DMS53 treated with DMSO at 0.1 percent for 48 hours (cell line): ENCODE results near the gene NCK1.
"Not testable (repeated sequence)": the region's sequence is repeated elsewhere in the genome, so short reads cannot be mapped to it uniquely, and the experiment has no call there.

Experiments
- DNase-seq: peaks from one replicate; lab custom pipeline; 2025; ENCODE audit not compliant: unreplicated experiment; lab: John Stamatoyannopoulos, UW

The NCK1 gene

DNA sequence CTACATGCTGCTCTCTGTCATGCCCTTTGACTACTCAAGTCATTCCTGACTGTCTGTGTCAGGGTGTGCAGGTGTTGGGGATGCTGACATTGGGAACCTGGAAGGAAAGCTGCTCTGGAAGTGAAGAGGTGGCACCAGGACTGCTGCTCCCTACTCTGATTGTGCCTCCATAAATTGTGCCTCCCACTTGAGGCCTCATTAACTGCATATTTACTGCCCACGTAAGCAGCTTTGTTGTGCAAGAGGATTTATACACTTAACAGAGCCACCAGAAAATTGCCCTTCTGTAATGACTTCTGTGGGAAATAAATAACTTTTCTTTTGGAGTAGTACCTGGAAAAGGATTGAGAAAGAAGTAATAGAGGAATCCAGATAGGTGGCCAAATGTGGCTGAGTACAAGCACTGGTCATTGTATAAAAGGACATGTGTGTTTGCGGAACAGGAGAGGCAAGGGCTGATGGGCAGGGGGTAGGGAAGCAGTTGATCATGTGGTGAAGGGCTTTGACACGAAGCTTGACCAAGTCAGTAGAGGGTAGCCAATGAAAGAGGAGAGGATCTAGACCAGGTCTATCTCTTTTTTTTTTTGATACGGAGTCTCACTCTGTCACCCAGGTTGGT is 120.6 kb downstream of the NCK1 start:
- DNase-seq: no peak

DNA sequence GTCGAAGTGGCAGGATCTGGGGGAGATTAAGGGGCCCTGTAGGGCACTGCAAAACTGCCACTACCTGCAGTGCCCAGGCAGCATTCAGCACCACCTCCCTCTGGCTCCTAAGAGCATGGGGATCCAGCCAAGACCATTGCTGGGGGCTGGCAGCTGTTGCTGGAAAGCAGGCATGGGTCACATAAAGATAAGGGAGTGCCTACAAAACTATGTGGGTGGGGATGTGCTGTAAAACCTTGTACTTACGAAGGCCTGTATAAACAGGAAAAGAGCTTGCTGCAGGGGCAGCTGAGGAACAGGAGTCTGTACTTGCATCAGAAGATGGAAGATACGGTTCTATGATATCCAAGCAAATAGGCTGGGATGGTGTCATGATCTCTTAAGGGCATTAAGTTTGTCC is 122.8 kb downstream of the NCK1 start:
- no peak for DNase-seq

DNA sequence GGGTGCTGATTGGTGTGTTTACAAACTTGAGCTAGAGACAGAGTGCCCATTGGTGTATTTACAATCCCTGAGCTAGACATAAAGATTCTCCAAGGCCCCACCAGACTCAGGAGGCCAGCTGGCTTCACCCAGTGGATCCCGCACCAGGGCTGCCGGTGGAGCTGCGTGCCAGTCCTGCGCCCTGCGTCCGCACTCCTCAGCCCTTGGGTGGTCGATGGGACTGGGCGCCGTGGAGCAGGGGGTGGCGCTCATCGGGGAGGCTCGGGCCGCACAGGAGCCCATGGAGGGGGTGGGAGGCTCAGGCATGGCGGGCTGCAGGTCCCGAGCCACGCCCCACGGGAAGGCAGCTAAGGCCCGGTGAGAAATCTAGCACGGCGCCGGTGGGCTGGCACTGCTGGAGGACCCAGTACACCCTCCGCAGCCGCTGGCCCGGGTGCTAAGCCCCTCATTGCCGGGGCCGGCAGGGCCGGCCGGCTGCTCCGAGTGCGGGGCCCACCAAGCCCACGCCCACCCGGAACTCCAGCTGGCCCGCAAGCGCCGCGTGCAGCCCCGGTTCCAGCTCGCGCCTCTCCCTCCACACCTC is 125.5 kb downstream of the NCK1 start:
- DNase-seq: not testable (repeated sequence)

DNA sequence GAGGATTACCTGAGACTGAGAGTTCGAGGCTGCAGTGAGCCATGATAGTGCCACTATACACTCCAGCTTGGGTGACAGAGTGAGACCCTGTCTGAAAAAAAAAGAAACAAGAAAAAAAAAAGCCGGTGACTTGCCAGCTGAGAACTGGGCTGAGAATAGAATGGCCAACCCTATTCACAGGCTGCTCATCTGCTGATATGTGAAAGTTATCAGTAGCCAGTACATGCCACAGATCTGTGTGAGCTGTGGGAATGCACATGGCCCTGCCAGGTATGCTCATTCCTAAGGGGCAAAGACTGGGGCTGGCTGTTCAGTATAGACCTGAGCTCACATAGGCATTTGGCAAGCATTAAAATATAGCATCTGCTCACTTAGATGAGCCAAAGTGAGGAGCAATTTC is 126.6 kb downstream of the NCK1 start:
- DNase-seq: no peak

DNA sequence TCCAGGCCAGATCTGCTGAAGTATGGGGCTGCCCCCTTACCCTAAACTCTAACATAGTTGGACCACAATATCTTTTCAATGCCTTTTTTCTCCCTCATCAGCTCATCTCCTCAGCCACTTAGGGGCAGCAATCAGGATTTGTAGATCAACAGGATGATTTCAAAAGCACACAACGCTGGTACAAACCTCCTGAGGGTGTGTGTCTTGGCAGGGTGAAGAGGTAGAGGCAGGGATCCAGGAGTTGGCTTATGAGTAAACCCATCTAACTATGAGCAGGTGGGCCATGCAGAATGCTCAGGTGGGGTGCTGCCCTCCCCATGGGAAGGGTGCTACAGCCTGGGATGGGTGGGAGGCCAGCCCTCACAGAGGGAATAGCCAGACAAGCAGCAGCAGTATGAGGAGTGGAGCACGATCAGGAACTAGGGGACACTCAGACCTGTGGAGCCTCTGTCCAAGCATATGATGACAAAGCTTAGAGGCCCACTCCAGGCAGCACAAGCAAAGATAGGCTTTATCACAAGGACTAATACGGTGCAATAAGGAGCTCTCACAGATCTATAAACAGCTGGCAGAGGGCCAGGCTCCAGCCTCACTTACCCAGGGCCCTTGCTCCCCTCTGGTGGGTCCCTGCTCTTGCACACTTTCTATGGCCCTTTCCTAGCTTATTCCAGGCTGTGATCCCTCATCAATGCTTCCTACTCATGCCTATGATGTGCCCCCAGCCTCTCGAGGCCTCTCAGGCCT is 127.9 kb downstream of the NCK1 start:
- DNase-seq: no peak

DNA sequence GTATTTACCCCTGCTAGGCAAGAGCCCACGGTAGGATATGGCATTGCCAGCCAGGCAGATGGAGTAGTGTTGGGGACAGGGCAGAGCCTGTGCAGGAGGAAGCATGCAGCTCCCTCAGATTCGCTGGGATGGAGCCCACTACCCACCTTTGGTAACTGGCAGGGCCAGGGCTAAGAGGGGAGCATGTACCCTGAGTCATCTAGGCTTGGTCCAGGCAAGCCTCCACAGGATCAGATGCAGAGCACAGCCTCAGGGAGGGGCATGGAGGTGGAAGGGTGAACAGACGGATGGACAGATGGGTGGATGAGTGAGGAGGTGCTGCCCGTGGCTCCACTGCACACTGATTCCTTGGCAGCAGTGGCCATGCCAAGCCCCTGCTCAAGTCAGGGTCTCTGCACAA is 128.8 kb downstream of the NCK1 start:
- no peak for DNase-seq

DNA sequence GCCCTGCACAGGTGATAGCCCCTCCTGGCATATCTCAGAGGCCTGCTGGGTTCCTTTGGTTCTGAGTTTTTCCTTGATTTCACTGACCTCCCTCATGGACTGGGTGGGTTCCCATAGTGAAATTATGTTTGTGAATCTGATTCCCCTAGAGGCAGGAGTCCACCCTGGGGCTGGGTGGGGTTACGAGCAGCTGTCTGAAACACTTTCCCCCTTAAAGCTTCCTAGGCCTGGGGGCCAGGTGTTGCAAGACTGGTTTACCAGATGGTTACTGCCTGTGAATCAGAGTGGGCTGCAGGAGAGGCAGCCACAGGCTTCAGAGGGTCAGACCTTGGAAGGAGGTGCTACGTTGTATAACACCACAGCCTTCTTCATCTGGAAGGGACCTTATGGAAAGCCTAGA is 130.1 kb downstream of the NCK1 start:
- DNase-seq: no peak

DNA sequence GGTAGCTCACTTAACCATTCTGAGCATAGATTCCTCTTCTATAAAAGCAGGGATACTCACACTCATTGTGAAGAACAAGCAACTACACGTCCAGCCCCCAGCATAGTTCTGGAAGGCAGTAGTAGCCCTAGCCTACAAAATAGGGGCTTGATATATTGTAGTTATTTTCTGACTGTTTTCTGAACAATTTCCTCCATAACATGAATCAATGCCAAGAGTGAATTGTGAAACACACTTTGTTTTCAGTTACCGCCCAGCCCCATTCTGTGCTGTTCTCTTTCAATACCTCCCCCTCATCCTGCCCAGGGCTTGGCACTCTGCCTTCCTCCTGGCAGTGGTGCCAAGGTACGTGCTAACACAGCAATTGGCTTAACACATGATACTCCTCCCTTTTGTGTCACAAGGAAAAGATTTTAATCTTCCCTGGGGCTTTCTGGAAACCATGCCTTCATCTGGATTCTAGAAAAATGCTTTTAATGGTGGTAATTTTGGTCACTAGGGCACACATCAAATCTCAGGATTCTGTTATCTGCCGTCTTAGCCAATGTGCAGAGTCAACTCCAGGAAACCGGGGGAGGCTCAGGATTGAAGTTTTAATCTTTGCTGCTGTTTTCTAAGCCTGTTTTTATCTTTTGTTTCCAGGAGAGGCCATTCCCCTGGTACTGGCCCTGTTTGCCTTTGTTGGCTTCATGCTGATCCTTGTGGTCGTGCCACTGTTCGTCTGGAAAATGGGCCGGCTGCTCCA is 132.9 kb downstream of the NCK1 start:
- no peak for DNase-seq

DNA sequence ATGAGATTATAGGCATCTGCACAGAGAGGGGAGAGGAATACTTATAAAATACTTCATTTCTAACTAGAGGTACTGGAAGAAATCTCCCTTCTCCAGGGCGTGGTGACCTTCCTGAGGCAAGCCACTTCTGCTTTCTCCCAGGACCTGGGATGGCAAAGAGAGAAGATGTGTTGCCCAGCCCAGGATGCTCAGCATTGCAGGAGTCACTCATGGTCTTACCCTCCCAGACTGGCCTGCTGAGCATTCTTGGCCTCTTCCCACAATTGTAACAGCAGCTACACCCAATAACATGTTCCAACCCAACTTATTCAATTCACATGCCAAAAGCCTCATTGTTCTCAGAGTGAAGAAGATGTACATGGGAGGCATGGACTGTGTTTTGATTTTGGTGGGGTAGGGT is 133.6 kb downstream of the NCK1 start:
- no peak for DNase-seq
